Chondrocyte (in vitro differentiated cells): ENCODE measurements around the gene TMEM59. TPM values are rescaled to one million over a fixed set of nuclear protein-coding genes. Genes with fewer than 3 reads are reported as not detected.

Source experiments
- DNase-seq: peaks from one replicate; pipeline ENCODE4 v3.0.0; 2021; ENCODE audit warnings: mixed read lengths, low spot score
- H3K27ac Mint-ChIP-seq: one replicate; pipeline ENCODE4 v1.8.0; 2021; ENCODE audit warnings: mild to moderate bottlenecking, moderate library complexity, mixed read lengths; ENCODE audit not compliant: unreplicated experiment
- H3K27me3 Mint-ChIP-seq: 2 replicates; pipeline ENCODE4 v1.8.0; 2021; ENCODE audit warnings: low read depth, mixed read lengths
- H3K36me3 Mint-ChIP-seq: 2 replicates; pipeline ENCODE4 v1.8.0; 2021; ENCODE audit warnings: low read depth, mixed read lengths
- H3K4me1 Mint-ChIP-seq: 2 replicates; pipeline ENCODE4 v1.8.0; 2021; ENCODE audit warnings: low read depth, mild to moderate bottlenecking, mixed read lengths
- H3K4me3 Mint-ChIP-seq: one replicate; pipeline ENCODE4 v1.8.0; 2021; ENCODE audit warnings: mild to moderate bottlenecking, moderate library complexity, mixed read lengths; ENCODE audit not compliant: unreplicated experiment
- H3K9me3 Mint-ChIP-seq: 2 replicates; pipeline ENCODE4 v1.8.0; 2021; ENCODE audit warnings: low read depth, mixed read lengths
- CTCF ChIP-seq: fragments of 200-600 bp; sonication (generic); IDR thresholded peaks from 2 replicates; pipeline ENCODE4 v1.5.0; 2021; ENCODE audit warnings: antibody characterized with exemption, mild to moderate bottlenecking, moderate library complexity
- microRNA-seq: library from miRNA; unstranded; fragments of <30 nt; microRNA quantifications from one replicate; pipeline ENCODE4 v1.2.0, GENCODE V29; 2020; ENCODE audit warnings: borderline number of aligned reads
- total RNA-seq: library from RNA; stranded (reverse); gene quantifications from 3 replicates; pipeline ENCODE4 v1.2.1, GENCODE V29; 2021

TMEM59 gene
- total RNA-seq, 1 donor from 2014 or later: 301 TPM

- Mint-ChIP-seq H3K27ac (peak overlapping the region; percentile 80), H3K27me3 (no peaks in the 10 kb centered on the region), H3K9me3 (no peaks in the 10 kb centered on the region), H3K4me1 (peaks cover 10% of the 10 kb centered on the region), H3K4me3 (peak overlapping the region; percentile 68), H3K36me3 (no peaks in the 10 kb centered on the region)
- no peak for TF ChIP-seq CTCF
- no peak for DNase-seq
These were observed 70.8 kb downstream of the TMEM59 start for GRCh38 chr1:53982034-53982762.

- Mint-ChIP-seq H3K27ac (no peak overlapping the region), H3K36me3 (no peaks in the 10 kb centered on the region), H3K9me3 (no peaks in the 10 kb centered on the region), H3K4me3 (no peak overlapping the region), H3K4me1 (peaks cover 10% of the 10 kb centered on the region), H3K27me3 (no peaks in the 10 kb centered on the region)
- no peak for TF ChIP-seq CTCF
- no peak for DNase-seq
These were observed 71.8 kb downstream of the TMEM59 start for GRCh38 chr1:53981220-53981619.

GRCh38 chr1:53979712-53980450, 73.1 kb downstream of the TMEM59 start:
- TF ChIP-seq CTCF: no peak
- Mint-ChIP-seq H3K9me3 (no peaks in the 10 kb centered on the region), H3K27me3 (no peaks in the 10 kb centered on the region), H3K27ac (no peak overlapping the region), H3K4me1 (peaks cover 10% of the 10 kb centered on the region), H3K36me3 (peaks cover 6% of the 10 kb centered on the region), H3K4me3 (no peak overlapping the region)
- no peak for DNase-seq

Small RNAs within 50 kb of the gene (microRNA-seq; reads per million reads assigned to microRNA genes)
- not detected for gene MIR4781

Other genes starting within 250 kb of the TMEM59 start
- 7.0 to 9.7 TPM (median 8.6 TPM) in 3 replicates for gene NDC1, start 214.9 kb downstream of the TMEM59 start, total RNA-seq
- gene YIPF1, start 163.4 kb downstream of the TMEM59 start, total RNA-seq: 17.2 to 18.4 TPM (median 18.1 TPM) in 3 replicates
- not detected in 3 replicates for gene DIO1, start 159.0 kb downstream of the TMEM59 start, total RNA-seq
- gene IFT25, start 107.5 kb downstream of the TMEM59 start, total RNA-seq: 20.4 to 33.7 TPM (median 20.6 TPM) in 3 replicates
- gene LRRC42, start 106.9 kb downstream of the TMEM59 start, total RNA-seq: 32.0 to 42.2 TPM (median 37.6 TPM) in 3 replicates
- not detected in 3 replicates for gene LDLRAD1, start 35.0 kb downstream of the TMEM59 start, total RNA-seq
- 3.6 to 4.8 TPM (median 3.9 TPM) in 3 replicates for gene TCEANC2, start 404 bp upstream of the TMEM59 start, total RNA-seq
- gene CDCP2, start 99.8 kb upstream of the TMEM59 start, total RNA-seq: not detected in 3 replicates
- 7.0 to 7.8 TPM (median 7.5 TPM) in 3 replicates for gene CYB5RL, start 146.8 kb upstream of the TMEM59 start, total RNA-seq
- 66.0 to 66.9 TPM (median 66.3 TPM) in 3 replicates for gene MRPL37, start 147.0 kb upstream of the TMEM59 start, total RNA-seq